HepG2 (cell line): ENCODE data around the gene SNF8. TPM values are rescaled to one million over a fixed set of nuclear protein-coding genes. Genes with fewer than 3 reads are reported as not detected.

Experiments used
- HMG20A ChIP-seq: IDR thresholded peaks from 2 replicates; pipeline ENCODE4 v1.6.1; 2016; ENCODE audit warnings: borderline replicate concordance
- IKZF5 ChIP-seq: IDR thresholded peaks from 2 replicates; pipeline ENCODE4 v1.6.1; 2018; ENCODE audit warnings: missing genetic modification reagents, mild to moderate bottlenecking, missing compliant biosample characterization
- JARID2 ChIP-seq: sonication (generic); formaldehyde crosslinking; IDR thresholded peaks from 2 replicates; pipeline ENCODE4 v1.8.1; 2023; ENCODE audit warnings: missing genetic modification reagents, inconsistent platforms; ENCODE audit not compliant: insufficient replicate concordance
- TMF1 ChIP-seq: sonication (generic); formaldehyde crosslinking; IDR thresholded peaks from 2 replicates; pipeline ENCODE4 v1.8.1; 2022; ENCODE audit warnings: low read depth, missing genetic modification reagents
- ZBTB40 ChIP-seq, 2 experiments: fragments of 450-650 bp in 1 of 2; sonication (generic) in 1 of 2; formaldehyde crosslinking in 1 of 2; IDR thresholded peaks; 2 replicates each; pipeline versions ENCODE4 v1.6.1 to v1.8.0; 2016 to 2022; ENCODE audit warnings: antibody characterized with exemption in 1 of 2, mild to moderate bottlenecking in 1 of 2, missing genetic modification reagents in 1 of 2
- ZNF251 ChIP-seq: sonication (generic); formaldehyde crosslinking; IDR thresholded peaks from 2 replicates; pipeline ENCODE4 v1.9.0; 2021; ENCODE audit warnings: mild to moderate bottlenecking, missing genetic modification reagents
- ZNF281 ChIP-seq: sonication (generic); formaldehyde crosslinking; IDR thresholded peaks from 2 replicates; pipeline ENCODE4 v1.4.0; 2020; ENCODE audit warnings: missing genetic modification reagents, borderline replicate concordance
- ZNF556 ChIP-seq: sonication (generic); formaldehyde crosslinking; IDR thresholded peaks from 2 replicates; pipeline ENCODE4 v1.4.0; 2020; ENCODE audit warnings: mild to moderate bottlenecking, missing genetic modification reagents, borderline replicate concordance
- ZSCAN29 ChIP-seq: sonication (generic); formaldehyde crosslinking; conservative IDR thresholded peaks from 2 replicates; pipeline ENCODE4 v1.4.0; 2020; ENCODE audit warnings: mild to moderate bottlenecking, missing genetic modification reagents
- polyA plus RNA-seq, 8 experiments: library from polyadenylated mRNA; depleted of rRNA in 3 of 8; stranded (reverse) in 7 of 8; unstranded in 1 of 8; fragments of >200 nt; fragmentation: Illumina TruSeq in 4 of 8; extraction: Trizol in 4 of 8; gene quantifications; 2 replicates each; pipeline versions ENCODE4 v1.2.1 to v1.2.3, GENCODE V29; 2011 to 2016; ENCODE audit warnings: low read depth in 4 of 8, missing spikeins in 1 of 8, mixed read lengths in 1 of 8; ENCODE audit not compliant: insufficient read depth in 1 of 8
- total RNA-seq, 5 experiments: library from RNA; depleted of rRNA; stranded (reverse); fragments of >200 nt; fragmentation: Illumina TruSeq; extraction: Trizol; gene quantifications; 2 replicates each; pipeline ENCODE4 v1.2.3, GENCODE V29; 2016; ENCODE audit warnings: low read depth in 1 of 5
- TF ChIP-seq, protein P1 (sequence below): sonication (generic); formaldehyde crosslinking; IDR thresholded peaks from 2 replicates; pipeline ENCODE4 v1.4.0; 2020; ENCODE audit warnings: missing genetic modification reagents, mild to moderate bottlenecking, borderline replicate concordance

SNF8 gene
- total and polyA plus RNA-seq, 2 of the 13 experiments (the other 11 are each of a cell fraction or from before 2014, with no cell fraction given) = 114 to 153 TPM

DNA sequence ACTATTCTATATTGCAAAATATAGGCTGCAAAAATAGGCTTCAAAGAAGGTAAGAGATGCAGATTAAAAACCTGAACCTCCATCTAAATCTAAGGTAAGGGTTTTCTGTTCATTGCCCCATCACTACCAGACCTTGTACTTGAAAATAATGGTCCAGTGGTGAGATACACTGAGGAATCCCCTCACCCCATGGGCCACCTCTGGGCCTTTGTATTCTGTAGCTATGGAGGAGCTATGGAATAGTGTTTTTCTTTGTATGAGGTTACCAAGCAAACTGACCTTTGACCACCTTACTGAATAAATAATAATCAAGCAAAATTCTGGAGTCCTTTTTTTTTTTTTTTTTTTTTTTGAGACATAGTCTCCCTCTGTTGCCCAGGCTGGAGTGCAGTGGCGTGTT lies 41.2 kb downstream of the SNF8 start (continued):
- TF ChIP-seq, protein P1, sequence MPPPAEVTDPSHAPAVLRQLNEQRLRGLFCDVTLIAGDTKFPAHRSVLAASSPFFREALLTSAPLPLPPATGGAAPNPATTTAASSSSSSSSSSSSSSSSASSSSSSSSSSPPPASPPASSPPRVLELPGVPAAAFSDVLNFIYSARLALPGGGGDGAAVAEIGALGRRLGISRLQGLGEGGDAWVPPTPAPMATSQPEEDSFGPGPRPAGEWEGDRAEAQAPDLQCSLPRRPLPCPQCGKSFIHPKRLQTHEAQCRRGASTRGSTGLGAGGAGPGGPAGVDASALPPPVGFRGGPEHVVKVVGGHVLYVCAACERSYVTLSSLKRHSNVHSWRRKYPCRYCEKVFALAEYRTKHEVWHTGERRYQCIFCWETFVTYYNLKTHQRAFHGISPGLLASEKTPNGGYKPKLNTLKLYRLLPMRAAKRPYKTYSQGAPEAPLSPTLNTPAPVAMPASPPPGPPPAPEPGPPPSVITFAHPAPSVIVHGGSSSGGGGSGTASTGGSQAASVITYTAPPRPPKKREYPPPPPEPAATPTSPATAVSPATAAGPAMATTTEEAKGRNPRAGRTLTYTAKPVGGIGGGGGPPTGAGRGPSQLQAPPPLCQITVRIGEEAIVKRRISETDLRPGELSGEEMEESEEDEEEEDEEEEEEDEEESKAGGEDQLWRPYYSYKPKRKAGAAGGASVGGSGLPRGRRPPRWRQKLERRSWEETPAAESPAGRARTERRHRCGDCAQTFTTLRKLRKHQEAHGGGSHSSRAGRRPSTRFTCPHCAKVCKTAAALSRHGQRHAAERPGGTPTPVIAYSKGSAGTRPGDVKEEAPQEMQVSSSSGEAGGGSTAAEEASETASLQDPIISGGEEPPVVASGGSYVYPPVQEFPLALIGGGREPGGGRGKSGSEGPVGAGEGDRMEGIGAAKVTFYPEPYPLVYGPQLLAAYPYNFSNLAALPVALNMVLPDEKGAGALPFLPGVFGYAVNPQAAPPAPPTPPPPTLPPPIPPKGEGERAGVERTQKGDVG (CRISPR knock-in tag) = no peak
- peak; percentile 19; the same call in 1 of the 2 replicates for TF ChIP-seq ZNF281 (CRISPR knock-in tag)
- no peak for TF ChIP-seq TMF1 (CRISPR knock-in tag)
- no peak for TF ChIP-seq ZNF556 (CRISPR knock-in tag)
- no peak for TF ChIP-seq ZSCAN29
- TF ChIP-seq IKZF5 (CRISPR knock-in tag) = no peak
- no peak for TF ChIP-seq JARID2 (CRISPR knock-in tag)
- TF ChIP-seq ZNF251 = no peak
- no peak for TF ChIP-seq ZBTB40 (IDR thresholded peaks at IDR 0.05)
- no peak for TF ChIP-seq ZBTB40 (CRISPR knock-in tag; IDR thresholded peaks at IDR 0.05)
- TF ChIP-seq HMG20A (CRISPR knock-in tag) = no peak
